Activated CD8-positive, alpha-beta T cell treated with anti-CD3 and anti-CD28 coated beads, Interleukin-2, amount 10 ng/mL, durations not matched to agents 7 days and 5 days (primary cell): ENCODE data around the gene GUCD1. TPM values are rescaled to one million over a fixed set of nuclear protein-coding genes. Genes with fewer than 3 reads are reported as not detected.

Experiments
- ATAC-seq: fragments of 150-1000 bp; cut with Tn5 transposase; one replicate; pipeline ENCODE4 v1.10.0; 2021; ENCODE audit warnings: moderate library complexity
- CTCF ChIA-PET: fragments of 350-600 bp; sonication (Branson Sonifier 250); formaldehyde crosslinking; loops from one replicate; lab custom pipeline; 2021; ENCODE audit warnings: antibody characterized with exemption; lab: Charles Lee
- POLR2A ChIA-PET: fragments of 350-600 bp; sonication (Branson Sonifier 250); formaldehyde crosslinking; loops from one replicate; lab custom pipeline; 2021; ENCODE audit warnings: antibody characterized with exemption; lab: Charles Lee
- DNase-seq: peaks from one replicate; pipeline ENCODE4 v3.0.0-alpha.2; 2020
- H3K27ac Mint-ChIP-seq: one replicate; pipeline ENCODE4 v1.8.0; 2021; ENCODE audit warnings: mild to moderate bottlenecking, mixed read lengths
- H3K27me3 Mint-ChIP-seq: one replicate; pipeline ENCODE4 v1.8.0; 2021; ENCODE audit warnings: low read depth, mixed read lengths
- H3K36me3 Mint-ChIP-seq: one replicate; pipeline ENCODE4 v1.8.0; 2021; ENCODE audit warnings: low read depth, mixed read lengths
- H3K4me1 Mint-ChIP-seq: one replicate; pipeline ENCODE4 v1.8.0; 2021; ENCODE audit warnings: low read depth, mixed read lengths
- H3K4me3 Mint-ChIP-seq: one replicate; pipeline ENCODE4 v1.8.0; 2021; ENCODE audit warnings: mild to moderate bottlenecking, mixed read lengths
- H3K9me3 Mint-ChIP-seq: one replicate; pipeline ENCODE4 v1.8.0; 2022; ENCODE audit warnings: mixed read lengths; ENCODE audit not compliant: insufficient read depth
- total RNA-seq, 2 experiments: library from RNA; stranded (reverse); gene quantifications; one replicate each; pipeline ENCODE4 v1.2.3, GENCODE V29; 2021

The GUCD1 gene
- total RNA-seq, 2 experiments from 2014 or later, result 129 to 133 TPM

- H3K27me3 Mint-ChIP-seq, result no peaks in the 10 kb centered on the region
- POLR2A ChIA-PET, result no interaction called here
These were observed 23.7 kb upstream of the GUCD1 start for GRCh38 chr22:24578355-24579257.

GRCh38 chr22:24576778-24577177 lies 21.8 kb upstream of the GUCD1 start:
- H3K27me3 Mint-ChIP-seq, result no peaks in the 10 kb centered on the region
- no peak overlapping the region for H3K27ac Mint-ChIP-seq
- CTCF ChIA-PET, result interaction anchor here (0.9 kb wide), 1 partner anchor 10 kb away, joined by 3 read pairs; no protein-coding TSS in a partner anchor

More at GRCh38 chr22:24578355-24579257, 23.7 kb upstream of the GUCD1 start:
- Mint-ChIP-seq H3K36me3 (peaks cover 16% of the 10 kb centered on the region), H3K9me3 (no peaks in the 10 kb centered on the region), H3K27ac (no peak overlapping the region), H3K4me3 (no peak overlapping the region), H3K4me1 (peaks cover 1% of the 10 kb centered on the region)
- ATAC-seq (no peak), DNase-seq (no peak)
- CTCF ChIA-PET, result no interaction called here

GRCh38 chr22:24571266-24571665 lies 16.3 kb upstream of the GUCD1 start:
- Mint-ChIP-seq H3K9me3 (no peaks in the 10 kb centered on the region), H3K4me3 (no peak overlapping the region), H3K27ac (no peak overlapping the region), H3K4me1 (no peaks in the 10 kb centered on the region), H3K27me3 (no peaks in the 10 kb centered on the region), H3K36me3 (peaks cover 61% of the 10 kb centered on the region)
- ChIA-PET CTCF (no interaction called here), POLR2A (no interaction called here)
- no peak for ATAC-seq
- DNase-seq, result no peak

More at GRCh38 chr22:24576778-24577177, 21.8 kb upstream of the GUCD1 start:
- ATAC-seq (no peak), DNase-seq (no peak)
- Mint-ChIP-seq H3K4me3 (no peak overlapping the region), H3K36me3 (peaks cover 31% of the 10 kb centered on the region), H3K9me3 (no peaks in the 10 kb centered on the region), H3K4me1 (no peaks in the 10 kb centered on the region)
- POLR2A ChIA-PET, result no interaction called here

- H3K36me3 Mint-ChIP-seq, result peaks cover 59% of the 10 kb centered on the region
- no peaks in the 10 kb centered on the region for H3K27me3 Mint-ChIP-seq
- H3K9me3 Mint-ChIP-seq, result no peaks in the 10 kb centered on the region
- ATAC-seq, result no peak
- DNase-seq, result no peak
- ChIA-PET CTCF (no interaction called here), POLR2A (no interaction called here)
- H3K4me1 Mint-ChIP-seq, result peaks cover 19% of the 10 kb centered on the region
- H3K4me3 Mint-ChIP-seq, result no peak overlapping the region
- H3K27ac Mint-ChIP-seq, result no peak overlapping the region
These were observed 12.7 kb upstream of the GUCD1 start for GRCh38 chr22:24567668-24568067.

- no peaks in the 10 kb centered on the region for H3K27me3 Mint-ChIP-seq
- H3K9me3 Mint-ChIP-seq, result no peaks in the 10 kb centered on the region
- H3K4me1 Mint-ChIP-seq, result peaks cover 24% of the 10 kb centered on the region
- H3K36me3 Mint-ChIP-seq, result peaks cover 55% of the 10 kb centered on the region
- CTCF ChIA-PET, result interaction anchor here (1.0 kb wide), 1 partner anchor 10 kb away, joined by 3 read pairs; no protein-coding TSS in a partner anchor
- H3K4me3 Mint-ChIP-seq, result no peak overlapping the region
- H3K27ac Mint-ChIP-seq, result no peak overlapping the region
- POLR2A ChIA-PET, result no interaction called here
- ATAC-seq, result no peak
- no peak for DNase-seq
These were observed 12.1 kb upstream of the GUCD1 start for GRCh38 chr22:24566899-24567511.

GRCh38 chr22:24565077-24565476 lies 10.1 kb upstream of the GUCD1 start:
- Mint-ChIP-seq H3K4me3 (no peak overlapping the region), H3K27me3 (no peaks in the 10 kb centered on the region), H3K27ac (peak overlapping the region; percentile 62), H3K9me3 (no peaks in the 10 kb centered on the region), H3K36me3 (peaks cover 49% of the 10 kb centered on the region), H3K4me1 (peaks cover 31% of the 10 kb centered on the region)
- ATAC-seq, result no peak
- CTCF ChIA-PET, result no interaction called here
- no peak for DNase-seq
- POLR2A ChIA-PET, result interaction anchor here (0.8 kb wide), 1 partner anchor 10 kb away, joined by 3 read pairs; the partner anchor contains the start of gene GUCD1

GRCh38 chr22:24564376-24565058 lies 9.6 kb upstream of the GUCD1 start:
- no peak for DNase-seq
- H3K4me3 Mint-ChIP-seq, result no peak overlapping the region
- H3K27me3 Mint-ChIP-seq, result no peaks in the 10 kb centered on the region
- ChIA-PET CTCF (no interaction called here), POLR2A (interaction anchor here (0.8 kb wide), 1 partner anchor 10 kb away, joined by 3 read pairs; the partner anchor contains the start of gene GUCD1)
- peak overlapping the region; percentile 68 for H3K27ac Mint-ChIP-seq
- H3K36me3 Mint-ChIP-seq, result peaks cover 46% of the 10 kb centered on the region
- peaks cover 31% of the 10 kb centered on the region for H3K4me1 Mint-ChIP-seq
- no peaks in the 10 kb centered on the region for H3K9me3 Mint-ChIP-seq
- no peak for ATAC-seq

- H3K9me3 Mint-ChIP-seq, result no peaks in the 10 kb centered on the region
- no peak overlapping the region for H3K4me3 Mint-ChIP-seq
- no peak for DNase-seq
- peaks cover 50% of the 10 kb centered on the region for H3K36me3 Mint-ChIP-seq
- ChIA-PET CTCF (no interaction called here), POLR2A (no interaction called here)
- no peak for ATAC-seq
- H3K4me1 Mint-ChIP-seq, result peaks cover 41% of the 10 kb centered on the region
- no peak overlapping the region for H3K27ac Mint-ChIP-seq
- H3K27me3 Mint-ChIP-seq, result no peaks in the 10 kb centered on the region
These were observed 8.3 kb upstream of the GUCD1 start for GRCh38 chr22:24563246-24563645.

- POLR2A ChIA-PET, result no interaction called here
- Mint-ChIP-seq H3K9me3 (no peaks in the 10 kb centered on the region), H3K4me1 (peaks cover 48% of the 10 kb centered on the region), H3K27me3 (no peaks in the 10 kb centered on the region), H3K27ac (no peak overlapping the region), H3K36me3 (peaks cover 49% of the 10 kb centered on the region), H3K4me3 (no peak overlapping the region)
- DNase-seq, result no peak
- CTCF ChIA-PET, result no interaction called here
- ATAC-seq, result no peak
These were observed 4.5 kb upstream of the GUCD1 start for GRCh38 chr22:24559471-24559870.

GRCh38 chr22:24555165-24556039 lies 464 bp upstream of the GUCD1 start, which contains the start of gene SNRPD3:
TSS of gene SNRPD3 (plus strand) at chr22:24555999. CDS start at chr22:24557675, 1,676 bp downstream.
- peak within 1 kb of the TSS; percentile 97 for H3K27ac Mint-ChIP-seq
- ChIA-PET CTCF (no interaction called here), POLR2A (interaction anchor here (0.5 to 1.8 kb wide), 8 partner anchors 9 to 120 kb away, joined by 3 to 10 read pairs (median 3); no protein-coding TSS in a partner anchor)
- no peaks in the 10 kb centered on the region for H3K9me3 Mint-ChIP-seq
- peak; percentile 100 for DNase-seq
- H3K4me1 Mint-ChIP-seq, result peaks cover 52% of the 10 kb centered on the region
- peaks cover 37% of the 10 kb centered on the region for H3K36me3 Mint-ChIP-seq
- peak; percentile 90 for ATAC-seq
- peak within 1 kb of the TSS; percentile 99 for H3K4me3 Mint-ChIP-seq
- H3K27me3 Mint-ChIP-seq, result no peaks in the 10 kb centered on the region
